Measurements from ENCODE around the gene PHACTR1.

DNA sequence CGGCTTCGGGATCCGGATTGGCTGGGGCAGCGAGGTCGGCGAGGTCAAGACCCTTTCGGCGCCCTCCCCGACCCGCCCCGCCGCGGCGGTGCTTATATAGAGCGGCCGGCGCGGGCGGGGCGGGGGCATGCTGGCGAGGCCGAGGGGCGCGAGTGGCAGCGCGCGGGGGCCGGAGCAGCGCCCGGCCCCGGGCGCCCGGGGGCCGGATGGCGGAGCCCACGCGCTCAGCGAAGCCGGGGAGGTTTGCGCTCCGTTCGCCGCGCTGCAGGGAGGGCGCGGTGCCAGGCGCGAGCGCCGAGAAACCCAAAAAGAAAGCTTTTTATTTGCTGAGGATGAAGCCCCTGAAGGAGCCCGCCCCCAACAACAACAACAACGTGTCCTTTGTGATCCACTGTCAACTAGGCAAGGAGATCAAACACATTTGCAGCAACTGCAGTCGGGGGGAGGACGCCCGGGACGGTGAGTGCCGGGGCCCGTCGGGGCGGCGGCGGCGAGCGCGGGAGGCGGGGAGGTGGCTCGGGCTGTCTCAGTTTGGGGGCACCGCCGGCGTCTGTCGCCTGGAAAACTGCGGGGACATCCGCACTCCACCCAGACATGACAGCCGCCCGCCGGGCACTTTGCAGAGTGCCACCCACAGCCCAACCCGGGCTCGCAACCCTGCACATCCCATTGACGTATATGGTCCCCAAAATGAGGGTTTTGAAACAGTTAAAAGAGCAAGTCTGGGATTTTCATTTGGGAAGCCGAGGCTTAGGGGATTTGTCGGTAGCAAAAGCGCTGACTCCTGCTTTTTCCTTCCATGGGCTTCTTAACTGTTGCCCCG, 297.3 kb downstream of the PHACTR1 start:
- TF ChIP-seq POLR2A (IDR thresholded peaks at IDR 0.05): no peak
- no peak for TF ChIP-seq POLR2AphosphoS5 (IDR thresholded peaks at IDR 0.05; ENCODE audit: insufficient read depth in 1 of 2, low read depth in 1 of 2)
